SK-MEL-5 (cell line): ENCODE results near the gene LCNL1. TPM values are rescaled to one million over a fixed set of nuclear protein-coding genes. Genes with fewer than 3 reads are reported as not detected.

Experiments used
- DNase-seq: peaks from one replicate; pipeline ENCODE4 v3.0.0-alpha.2; 2016; ENCODE audit warnings: low read depth, low spot score
- in situ Hi-C: cut with HindIII; loops from 2 replicates; pipeline ENCODE4 v1.10.0; 2016; ENCODE audit warnings: low sequenced_read_pairs, high pct_unique_total_duplicates, low pct_unique_long_range_greater_than_20kb
- total RNA-seq: library from RNA; depleted of rRNA; stranded (reverse); fragments of >200 nt; shearing (Covaris generic); gene quantifications from 2 replicates; pipeline ENCODE4 v1.2.3, GENCODE V29; 2014

LCNL1 gene
- total RNA-seq, 1 experiment from 2014 or later: not detected

DNA sequence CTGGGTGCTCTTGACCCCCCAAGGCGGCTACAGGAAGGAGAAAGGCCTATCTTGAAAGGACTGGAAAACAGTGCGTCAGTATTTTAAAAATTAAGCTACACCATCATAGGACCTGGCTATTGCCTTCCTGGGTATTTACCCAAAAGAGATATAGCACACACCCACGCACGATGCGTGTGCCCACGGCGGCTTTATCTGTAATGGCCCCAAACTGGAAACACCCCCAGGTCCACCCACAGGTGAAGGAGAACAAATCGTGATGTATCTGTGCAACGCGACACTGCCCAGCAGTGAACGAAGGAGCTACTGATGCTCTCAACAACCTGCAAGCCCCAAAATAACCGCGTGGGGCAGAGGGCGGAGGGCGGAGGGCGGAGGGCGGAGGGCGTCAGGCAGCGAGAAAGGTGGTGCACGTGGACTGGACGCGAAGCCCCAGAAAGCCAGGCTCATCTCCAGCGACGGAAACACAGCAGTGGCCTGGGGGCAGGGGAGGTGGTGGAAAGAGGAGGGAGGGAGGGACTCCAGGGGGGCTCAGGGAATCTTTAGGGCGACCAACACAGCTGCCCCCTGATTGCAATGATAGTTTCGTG, 17.9 kb upstream of the LCNL1 start:
- DNase-seq: no peak
- in situ Hi-C loops: no loop called here

DNA sequence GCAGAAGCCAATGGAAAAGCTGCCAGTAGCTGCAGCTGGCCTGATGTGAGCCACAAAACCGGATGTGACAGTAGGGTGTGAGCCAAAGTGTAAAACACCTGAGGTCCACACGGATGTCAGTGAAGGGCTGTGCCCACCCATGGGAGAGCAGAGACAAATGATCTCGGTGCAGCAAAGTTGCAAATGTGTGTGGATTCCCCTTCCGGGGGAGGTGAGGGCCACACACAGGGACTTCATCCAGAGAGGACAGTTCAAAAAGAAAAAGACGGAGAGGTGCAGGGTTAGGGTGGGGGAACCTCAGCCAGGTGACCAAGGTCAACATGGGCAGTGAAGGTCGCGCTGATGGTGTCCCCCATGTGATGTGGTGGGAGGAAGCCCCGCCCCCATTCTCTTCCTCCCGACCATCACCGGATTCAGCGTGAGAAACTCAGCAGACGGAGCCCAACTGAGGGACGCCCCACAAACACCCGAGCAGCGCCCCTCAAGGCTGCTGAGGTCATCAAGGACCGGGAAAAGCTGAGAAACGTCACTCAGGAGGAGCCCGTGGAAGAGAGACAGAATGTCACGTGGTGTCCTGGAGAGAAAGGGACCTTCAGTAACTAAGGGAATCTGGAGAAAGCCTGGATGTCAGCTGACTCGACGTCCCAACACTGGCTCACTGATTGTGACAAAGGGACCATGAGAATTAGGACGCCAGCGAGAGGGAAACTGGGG, 16.9 kb upstream of the LCNL1 start:
- in situ Hi-C loops: no loop called here
- peak; percentile 78 for DNase-seq

DNA sequence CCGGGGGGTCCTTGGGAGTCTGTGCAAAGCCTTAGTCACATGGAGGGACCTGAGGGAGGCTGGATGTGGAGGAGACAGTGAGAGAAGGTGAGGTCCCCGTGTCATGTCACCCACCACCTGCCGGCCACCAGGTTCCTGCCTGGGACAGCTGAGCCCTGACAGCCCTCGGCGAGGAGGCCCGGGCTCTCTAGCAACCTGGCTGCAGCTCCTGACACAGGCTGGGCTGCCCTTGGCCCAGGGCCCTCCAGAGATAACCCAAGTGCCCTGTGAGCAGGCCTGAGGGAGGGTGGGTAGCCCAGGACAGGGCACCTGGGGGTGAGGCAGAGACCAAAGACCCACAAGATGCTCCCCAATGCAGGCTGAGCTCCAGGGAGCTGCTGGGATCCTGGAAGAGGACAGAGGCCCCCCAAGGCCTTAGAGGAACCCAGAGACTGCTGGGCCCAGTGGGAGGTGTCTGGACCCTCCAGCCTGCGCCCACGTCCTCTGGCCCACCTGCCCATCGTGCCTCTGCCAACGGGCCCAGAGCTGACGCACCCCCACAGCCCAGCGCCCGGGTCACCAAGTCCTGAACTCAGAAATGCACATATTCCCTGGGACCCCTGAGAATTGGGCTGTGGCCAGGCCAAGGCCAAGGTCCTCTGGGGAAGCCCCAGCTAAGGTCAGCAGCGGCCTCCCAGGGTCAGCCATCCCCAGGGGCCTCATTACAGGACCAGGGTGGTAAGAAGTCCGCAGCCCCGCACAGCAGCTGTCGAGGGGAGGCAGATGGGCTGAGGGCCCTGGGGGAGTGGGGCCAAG, 14.3 kb upstream of the LCNL1 start:
- in situ Hi-C loops: no loop called here
- no peak for DNase-seq

DNA sequence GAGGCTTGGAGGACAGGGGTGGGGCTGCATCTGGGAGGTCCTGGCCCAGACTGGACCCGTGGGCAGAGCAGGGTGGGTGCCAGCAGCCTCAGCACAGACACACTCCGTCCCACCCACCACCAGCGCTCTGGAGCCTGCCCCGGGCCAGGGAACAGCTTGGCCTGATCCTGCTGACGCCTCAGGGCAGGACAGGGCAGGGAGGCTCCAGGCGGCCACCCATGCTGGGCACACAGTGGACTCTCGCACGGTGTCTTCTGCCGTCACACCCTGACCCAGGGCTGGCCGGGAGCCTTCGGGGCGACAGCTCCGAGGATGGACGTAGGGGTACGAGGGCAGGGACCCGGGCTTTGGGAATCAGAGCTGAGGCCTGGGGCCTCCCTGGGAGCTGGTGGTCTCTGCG, 13.6 kb upstream of the LCNL1 start:
- in situ Hi-C loops: no loop called here
- DNase-seq: no peak

DNA sequence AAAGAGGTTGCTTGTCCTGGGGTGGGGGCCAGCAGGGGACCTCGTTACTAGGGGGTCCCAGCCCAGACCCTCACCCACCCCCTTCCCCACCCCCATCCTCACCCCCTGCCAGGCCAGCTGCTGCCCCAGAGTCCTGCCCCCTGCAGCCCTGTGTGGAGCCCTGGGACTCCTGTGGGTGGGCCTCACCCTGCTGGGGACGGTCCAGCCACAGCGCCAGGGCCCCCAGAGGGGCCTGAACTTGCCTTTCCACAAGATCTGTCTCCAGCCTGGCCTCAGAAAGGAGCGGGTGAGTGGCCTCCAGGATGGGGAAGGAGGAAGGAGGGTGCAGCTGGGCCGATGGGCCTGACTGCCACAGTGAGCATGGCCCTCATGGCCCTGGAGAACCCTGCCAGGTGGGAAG, 13.0 kb upstream of the LCNL1 start:
- in situ Hi-C loops: no loop called here
- no peak for DNase-seq

DNA sequence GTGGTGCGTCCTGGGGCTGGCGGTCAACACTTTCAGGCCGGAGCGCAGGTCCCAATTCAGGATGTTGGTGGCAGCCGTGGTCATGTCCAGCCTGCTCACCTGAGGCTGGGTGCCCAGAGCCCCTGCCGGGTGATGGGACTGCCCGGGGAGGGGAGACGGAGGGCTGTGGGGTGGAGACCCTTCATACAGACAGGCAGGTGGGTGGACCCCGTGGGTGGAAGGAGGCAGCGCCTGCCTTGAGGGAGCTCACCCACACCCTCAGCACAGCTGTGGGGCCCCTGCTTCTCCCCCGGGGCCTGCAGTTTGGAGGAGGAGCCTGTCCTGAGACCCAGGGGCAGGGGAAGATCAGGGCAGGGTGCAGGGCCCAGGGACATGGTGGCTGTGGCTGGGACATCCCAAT, 12.4 kb upstream of the LCNL1 start:
- no peak for DNase-seq
- in situ Hi-C loops: no loop called here

DNA sequence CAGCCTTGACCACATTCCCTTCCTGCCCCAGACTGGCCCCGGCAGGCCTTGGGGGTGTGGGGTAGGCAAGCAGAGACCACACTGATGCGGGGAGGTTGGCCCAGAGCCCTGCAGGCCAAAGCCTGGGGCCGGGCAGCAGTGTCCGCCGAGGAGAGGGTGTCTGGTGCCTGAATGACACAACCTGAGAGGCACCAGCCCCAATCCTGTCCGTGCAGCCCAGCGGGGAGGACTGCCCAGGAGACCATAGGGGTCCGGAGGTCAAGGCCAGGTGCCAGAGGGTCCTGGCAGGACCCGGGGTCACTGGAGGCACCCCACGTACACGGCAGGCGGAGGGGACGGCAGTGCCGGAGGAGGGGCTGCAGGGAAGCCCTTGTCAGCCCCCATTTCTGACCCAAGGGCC, 11.0 kb upstream of the LCNL1 start:
- in situ Hi-C loops: no loop called here
- no peak for DNase-seq

DNA sequence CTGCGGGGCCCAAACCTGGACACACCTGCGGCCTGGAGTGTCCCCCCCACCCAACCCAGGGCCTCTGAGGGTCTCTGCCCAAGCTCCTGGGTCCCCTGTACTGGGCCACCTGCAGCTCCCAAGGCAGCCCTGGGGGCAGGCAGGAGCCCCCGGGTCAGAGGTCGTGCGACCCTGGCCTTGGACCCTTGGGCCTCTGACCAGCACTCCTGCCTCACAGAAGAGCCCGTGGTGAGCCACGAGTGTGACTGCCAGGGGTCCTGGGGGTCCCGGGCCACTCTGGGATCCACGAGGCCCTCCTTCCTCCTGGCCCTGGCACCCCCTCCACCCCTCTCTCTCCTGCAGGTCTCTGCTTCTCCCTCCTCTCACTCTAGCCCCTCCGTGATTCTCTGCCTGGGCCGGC, 10.5 kb upstream of the LCNL1 start:
- in situ Hi-C loops: no loop called here
- no peak for DNase-seq

DNA sequence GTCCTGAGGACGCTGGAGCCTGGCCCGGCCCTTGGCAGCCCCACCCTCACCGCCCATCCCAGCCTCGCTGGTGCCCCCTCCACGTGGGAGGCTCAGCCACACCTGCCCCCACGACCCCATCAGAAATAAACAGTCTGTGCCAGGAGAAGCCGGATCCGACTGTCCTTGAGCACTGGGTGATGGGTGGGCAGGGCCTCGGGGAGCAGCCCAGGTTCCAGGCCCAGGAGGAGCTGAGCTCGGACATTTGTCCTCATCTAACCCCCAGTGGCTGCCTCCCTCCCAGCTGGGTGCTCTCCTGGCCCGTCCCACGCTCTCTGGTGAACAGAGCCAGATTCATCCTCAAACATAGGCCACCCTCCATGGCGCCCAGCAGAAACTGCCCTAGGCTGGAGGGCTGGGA, 10.1 kb upstream of the LCNL1 start:
- DNase-seq: no peak
- in situ Hi-C loops: no loop called here

DNA sequence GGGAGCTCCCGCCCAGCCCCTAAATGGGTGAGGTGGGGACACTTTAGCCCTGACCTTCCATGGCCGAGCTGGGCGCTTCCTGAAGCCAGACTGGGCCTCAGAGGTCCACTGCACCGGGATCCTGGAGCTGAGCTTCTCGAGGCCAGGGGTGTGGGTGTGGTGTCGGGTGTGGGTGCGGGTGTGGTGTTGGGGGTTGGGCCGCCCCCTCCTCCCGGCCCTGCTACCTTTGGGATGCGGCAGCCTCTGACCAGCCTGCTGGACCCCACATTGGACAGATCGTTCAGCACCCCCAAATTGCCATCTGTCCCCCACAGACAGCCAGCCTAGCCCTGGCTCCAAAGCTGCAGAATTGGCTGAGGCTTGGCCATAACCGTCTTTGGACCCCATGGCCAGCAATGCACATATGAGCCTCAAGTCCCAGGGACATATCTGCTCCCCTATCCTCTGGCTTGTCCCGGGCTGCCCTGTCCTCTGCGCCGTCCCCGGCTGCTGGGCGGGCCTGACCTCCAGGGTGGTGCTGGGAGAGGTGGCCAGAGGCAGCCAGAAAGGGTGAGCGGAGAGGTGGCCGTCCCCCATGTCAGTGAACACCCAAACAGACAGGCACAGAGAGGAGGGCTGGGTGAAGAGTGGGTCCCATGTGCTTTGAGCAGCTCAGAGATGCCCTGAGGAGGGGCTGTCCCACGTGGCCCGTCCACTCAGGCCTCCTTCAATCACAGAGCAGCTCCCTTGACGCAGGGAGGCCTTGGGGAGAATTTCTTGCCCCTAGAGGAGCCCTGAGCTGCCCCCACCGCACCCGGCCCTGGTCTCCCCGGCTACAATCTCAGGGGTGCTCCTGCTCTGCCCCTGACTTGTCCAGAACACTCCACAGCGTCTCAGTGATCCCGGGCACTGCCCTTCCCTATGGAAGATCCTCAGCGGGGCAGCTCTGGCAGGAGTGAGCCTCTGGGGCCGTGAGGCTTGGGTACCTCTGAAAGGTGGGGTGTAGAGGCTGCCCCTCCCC, 8.9 kb upstream of the LCNL1 start:
- in situ Hi-C loops: no loop called here
- DNase-seq: no peak

DNA sequence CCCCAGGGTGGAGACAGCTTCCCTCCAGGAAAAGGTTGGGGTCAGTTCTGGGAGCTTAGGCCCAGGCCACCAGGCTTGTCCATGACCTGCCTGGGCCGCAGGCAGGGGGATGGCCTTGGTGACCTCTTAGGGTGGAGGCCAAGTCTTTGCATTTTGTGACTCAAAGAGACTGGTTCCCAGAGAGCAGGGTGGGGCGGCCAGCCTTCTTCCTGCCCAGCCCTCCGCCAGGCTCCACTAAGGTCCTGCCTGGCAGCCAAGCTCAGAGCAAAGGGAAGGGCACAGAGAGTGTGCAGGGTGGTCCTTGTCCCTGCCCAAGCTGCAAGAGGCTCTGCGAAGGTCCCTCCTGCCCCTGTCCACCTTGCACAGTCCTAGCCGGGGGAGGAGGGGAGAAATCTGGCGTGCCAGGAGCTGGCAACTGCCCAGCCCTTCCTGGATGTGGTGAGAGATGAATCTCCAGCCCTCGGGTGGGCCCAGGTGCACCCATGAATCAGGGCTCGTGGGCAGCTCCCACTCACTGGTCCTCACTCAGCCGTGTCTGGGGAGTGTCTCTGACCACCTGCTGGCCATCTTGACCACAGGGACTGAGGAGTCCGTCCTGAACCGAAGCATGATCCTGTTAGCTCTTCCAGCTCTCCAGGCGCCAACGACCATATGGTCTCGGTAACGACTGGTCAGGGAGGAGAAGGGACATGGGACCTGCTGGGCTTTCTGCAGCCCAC, 7.8 kb upstream of the LCNL1 start:
- DNase-seq: no peak
- in situ Hi-C loops: no loop called here

DNA sequence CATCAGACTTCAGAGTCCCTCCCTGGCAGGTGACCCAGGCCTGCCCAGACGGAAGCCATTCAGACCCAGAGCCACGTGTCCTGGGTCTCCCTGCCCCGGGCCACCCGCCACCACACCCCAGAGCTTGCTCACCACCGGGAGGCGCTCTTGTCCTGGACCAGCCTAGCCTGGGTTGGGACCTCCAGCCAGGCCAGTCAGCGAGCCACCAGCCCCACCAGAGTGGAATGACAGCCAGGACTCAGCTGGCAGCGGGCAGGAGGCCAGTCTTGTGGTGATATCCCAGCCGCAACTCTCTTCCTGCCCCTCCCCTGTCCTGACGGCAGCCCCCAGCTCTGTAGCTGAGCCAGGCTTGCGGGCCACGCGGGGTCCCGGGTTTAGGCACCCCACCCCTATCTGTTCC, 7.1 kb upstream of the LCNL1 start:
- no peak for DNase-seq
- in situ Hi-C loops: no loop called here

DNA sequence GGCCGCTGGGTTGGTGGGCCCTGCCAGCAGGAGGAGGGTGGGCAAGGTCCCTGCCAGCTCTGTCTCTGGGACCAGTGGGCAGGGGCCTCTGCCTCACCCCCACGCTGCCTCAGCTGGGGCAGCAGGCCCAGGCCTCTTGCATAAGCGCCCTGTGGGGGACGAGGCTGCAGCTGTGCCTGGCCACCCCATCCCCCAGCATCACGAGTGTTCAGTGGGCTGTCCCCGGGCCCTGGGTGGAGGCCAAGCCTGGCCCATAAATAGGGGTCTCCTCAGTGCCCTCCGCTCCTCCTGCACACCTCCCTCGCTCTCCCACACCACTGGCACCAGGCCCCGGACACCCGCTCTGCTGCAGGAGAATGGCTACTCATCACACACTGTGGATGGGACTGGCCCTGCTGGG, 5.6 kb upstream of the LCNL1 start, which contains the start of gene PTGDS:
Gene PTGDS, plus strand, starts transcription at position 282 of the 400 bp plus-strand sequence. Its CDS starts 75 bp downstream, at position 357.
- no peak for DNase-seq
- in situ Hi-C loops: no loop called here

DNA sequence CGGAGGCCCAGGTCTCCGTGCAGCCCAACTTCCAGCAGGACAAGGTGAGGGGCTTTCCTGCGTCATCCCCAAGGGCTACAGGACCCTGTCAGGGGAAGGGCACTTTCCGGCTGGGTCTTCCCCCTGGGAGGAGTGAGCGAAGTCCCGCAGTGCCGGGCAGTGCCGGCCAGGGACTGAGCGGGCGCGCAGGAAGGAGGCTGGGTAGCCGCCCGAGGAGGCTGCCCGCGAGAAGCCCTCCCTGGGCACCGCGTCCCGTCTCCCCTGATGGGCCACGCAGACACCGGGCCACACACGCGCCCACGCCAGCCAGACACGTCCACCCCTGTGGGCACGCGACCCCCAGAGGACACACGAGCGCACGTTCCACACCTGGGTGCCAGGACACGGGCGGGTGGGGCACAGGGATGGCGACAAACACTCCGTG, 5.1 kb upstream of the LCNL1 start:
- no peak for DNase-seq
- in situ Hi-C loops: no loop called here

DNA sequence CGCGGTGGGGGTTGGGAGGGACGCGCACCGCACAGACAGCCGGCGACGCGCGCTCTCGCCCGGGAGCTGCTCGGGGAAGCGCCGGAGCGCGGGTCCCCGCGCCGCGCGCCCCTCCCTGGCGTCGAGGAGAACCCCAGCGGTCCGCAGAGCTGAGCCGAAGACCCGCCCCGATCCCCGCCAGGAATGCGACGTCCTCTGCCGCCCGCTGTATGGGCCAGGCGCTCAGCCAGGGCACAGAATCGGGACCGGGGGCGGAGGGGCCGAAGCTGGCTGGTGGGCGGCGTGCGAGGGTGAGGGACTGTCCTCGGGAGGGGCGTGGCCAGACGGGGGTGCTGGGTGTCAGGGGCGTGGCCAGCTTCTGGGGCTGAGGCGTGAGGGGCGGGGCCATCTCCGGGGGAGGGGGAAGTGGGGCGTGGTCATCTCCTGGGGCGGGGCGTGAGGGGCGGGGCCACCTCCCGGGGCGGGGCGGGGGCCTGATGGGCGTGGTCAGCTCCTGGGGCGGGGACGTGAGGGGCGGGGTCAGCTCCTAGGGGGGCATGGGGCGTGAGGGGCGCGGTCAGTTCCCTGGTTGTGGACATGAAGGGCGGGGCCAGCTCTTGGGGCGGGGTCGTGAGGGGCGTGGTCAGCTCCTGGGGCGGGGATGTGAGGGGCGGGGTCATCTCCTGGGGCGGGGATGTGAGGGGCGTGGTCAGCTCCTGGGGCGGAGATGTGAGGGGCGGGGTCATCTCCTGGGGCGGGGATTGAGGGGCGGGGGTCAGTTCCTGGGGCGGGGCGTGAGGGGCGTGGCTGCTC, 4.5 kb upstream of the LCNL1 start:
- DNase-seq: peak; percentile 67

DNA sequence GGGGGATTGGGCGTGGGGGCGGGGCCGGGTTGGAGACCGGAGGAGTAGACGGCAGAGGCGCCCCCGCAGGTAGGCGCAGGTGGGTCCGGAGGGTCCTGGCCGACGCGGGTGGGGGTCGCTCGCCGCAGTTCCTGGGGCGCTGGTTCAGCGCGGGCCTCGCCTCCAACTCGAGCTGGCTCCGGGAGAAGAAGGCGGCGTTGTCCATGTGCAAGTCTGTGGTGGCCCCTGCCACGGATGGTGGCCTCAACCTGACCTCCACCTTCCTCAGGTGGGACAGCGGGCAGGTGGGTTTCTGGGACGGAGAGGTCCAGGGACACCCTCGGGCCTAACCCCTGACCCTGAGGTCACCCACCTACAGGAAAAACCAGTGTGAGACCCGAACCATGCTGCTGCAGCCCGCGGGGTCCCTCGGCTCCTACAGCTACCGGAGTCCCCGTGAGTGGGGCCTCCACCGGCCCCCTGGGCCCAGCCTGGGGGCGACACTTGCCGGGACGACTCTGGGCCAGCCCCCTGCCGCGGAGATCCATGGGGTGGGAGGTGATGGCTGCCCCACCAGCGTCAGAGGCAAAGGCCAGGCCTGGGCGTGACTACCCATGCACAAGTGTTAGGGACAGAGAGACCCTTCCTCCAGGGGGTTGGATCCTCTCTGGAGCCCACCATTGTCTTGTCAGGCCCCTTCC, 3.8 kb upstream of the LCNL1 start:
- DNase-seq: no peak
- in situ Hi-C loops: no loop called here

More for the DNA sequence above, 4.5 kb upstream of the LCNL1 start:
- in situ Hi-C loops: no loop called here
